Keratinocyte (primary cell): ENCODE data around the gene STX3. TPM values are rescaled to one million over a fixed set of nuclear protein-coding genes. Genes with fewer than 3 reads are reported as not detected.
A peak's percentile ranks its signal among the peaks of the same experiment; 100 is the strongest.

Experiments used
- DNase-seq: peaks from one replicate; pipeline ENCODE4 v3.0.0-alpha.2; 2011; ENCODE audit warnings: low read depth, missing footprints, low spot score
- FAIRE-seq: peaks from 2 replicates; lab custom pipeline; 2011; peaks lifted over from hg19 to GRCh38; lab: Jason Lieb, UNC
- H2AFZ ChIP-seq: 2 replicates; pipeline ENCODE4 v1.6.0; 2012; ENCODE audit warnings: low read length, control low read depth, inconsistent platforms; ENCODE audit not compliant: control insufficient read depth
- H3K27ac ChIP-seq: 2 replicates; pipeline ENCODE4 v1.5.1; 2011; ENCODE audit warnings: low read length; ENCODE audit not compliant: control insufficient read depth, insufficient read depth
- H3K27me3 ChIP-seq: 3 replicates; pipeline ENCODE4 v1.6.0; 2011; ENCODE audit warnings: low read length; ENCODE audit not compliant: control insufficient read depth, insufficient read depth; ENCODE audit errors: extremely low read depth
- H3K36me3 ChIP-seq, 2 experiments: 2 replicates in 1 of 2; 3 replicates in 1 of 2; pipeline ENCODE4 v1.5.1; 2011; ENCODE audit warnings: low read length in 2 of 2, mild to moderate bottlenecking in 1 of 2; ENCODE audit not compliant: control insufficient read depth in 2 of 2, insufficient read depth in 2 of 2; ENCODE audit errors: extremely low read depth in 1 of 2
- H3K4me1 ChIP-seq: 3 replicates; pipeline ENCODE4 v1.5.1; 2011; ENCODE audit warnings: low read length; ENCODE audit not compliant: control insufficient read depth, insufficient read depth; ENCODE audit errors: extremely low read depth
- H3K4me2 ChIP-seq: 3 replicates; pipeline ENCODE4 v1.6.0; 2011; ENCODE audit warnings: low read depth, low read length; ENCODE audit not compliant: control insufficient read depth, insufficient read depth; ENCODE audit errors: extremely low read depth
- H3K4me3 ChIP-seq, 3 experiments: fragments of 200-600 bp in 1 of 3; sonication (generic) in 1 of 3; 2 replicates in 2 of 3; 3 replicates in 1 of 3; pipeline ENCODE4 v1.5.1; 2011 to 2016; ENCODE audit warnings: low read length in 3 of 3, mild to moderate bottlenecking in 3 of 3, control low read depth in 2 of 3, inconsistent platforms in 1 of 3, low read depth in 1 of 3, mixed read lengths in 1 of 3, mixed run types in 1 of 3, moderate library complexity in 1 of 3; ENCODE audit not compliant: control insufficient read depth in 2 of 3, insufficient read depth in 2 of 3; ENCODE audit errors: extremely low read depth in 1 of 3
- H3K79me2 ChIP-seq: 2 replicates; pipeline ENCODE4 v1.6.0; 2012; ENCODE audit warnings: low read length; ENCODE audit not compliant: control insufficient read depth, insufficient read depth
- H3K9ac ChIP-seq: 3 replicates; pipeline ENCODE4 v1.6.0; 2011; ENCODE audit warnings: low read length; ENCODE audit not compliant: control insufficient read depth, insufficient read depth; ENCODE audit errors: extremely low read depth
- H3K9me1 ChIP-seq: 3 replicates; pipeline ENCODE4 v1.6.0; 2011; ENCODE audit warnings: low read length; ENCODE audit not compliant: control insufficient read depth, insufficient read depth; ENCODE audit errors: extremely low read depth
- H3K9me3 ChIP-seq: 2 replicates; pipeline ENCODE4 v1.5.1; 2012; ENCODE audit warnings: low read depth, low read length; ENCODE audit not compliant: control insufficient read depth
- H4K20me1 ChIP-seq: 3 replicates; pipeline ENCODE4 v1.6.0; 2011; ENCODE audit warnings: low read length; ENCODE audit not compliant: control insufficient read depth, insufficient read depth; ENCODE audit errors: extremely low read depth
- EZH2 ChIP-seq: IDR thresholded peaks from one replicate; pipeline ENCODE4 v1.6.1; 2012; ENCODE audit warnings: inconsistent platforms, mild to moderate bottlenecking, low read length, moderate library complexity
- dilution Hi-C: fragments of 300-500 bp; cut with MboI; formaldehyde crosslinking; loops from one replicate; pipeline ENCODE4 v1.7.0; 2020; ENCODE audit warnings: low sequenced_read_pairs; ENCODE audit not compliant: extremely low pct_ligation_motif_present
- polyA plus RNA-seq, 5 experiments: library from polyadenylated mRNA; depleted of rRNA in 3 of 5; stranded (reverse) in 3 of 5; stranded (forward) in 1 of 5; unstranded in 1 of 5; fragments of >200 nt; gene quantifications; 1 replicate in 1 of 5; 2 replicates in 3 of 5; 3 replicates in 1 of 5; pipeline versions ENCODE4 v1.2.1 to v1.2.3, GENCODE V29; 2011 to 2012; ENCODE audit warnings: missing spikeins in 2 of 5, low read depth in 1 of 5, low replicate concordance in 1 of 5
- TF ChIP-seq, protein P1 (sequence below), 3 experiments: IDR thresholded peaks in 1 of 3; conservative IDR thresholded peaks in 1 of 3; optimal IDR thresholded peaks in 1 of 3; 2 replicates in 2 of 3; 3 replicates in 1 of 3; pipeline versions ENCODE3 to v1.5.1; 2011; ENCODE audit warnings: low read length in 3 of 3, mild to moderate bottlenecking in 3 of 3, moderate library complexity in 2 of 3, control low read depth in 1 of 3, inconsistent platforms in 1 of 3; ENCODE audit not compliant: insufficient read depth in 2 of 3; ENCODE audit errors: extremely low read depth in 1 of 3

Gene STX3
- polyA plus RNA-seq, 1 donor (not counting 4 experiments of a cell fraction or from before 2014, with no cell fraction given) = 48.0 TPM

DNA sequence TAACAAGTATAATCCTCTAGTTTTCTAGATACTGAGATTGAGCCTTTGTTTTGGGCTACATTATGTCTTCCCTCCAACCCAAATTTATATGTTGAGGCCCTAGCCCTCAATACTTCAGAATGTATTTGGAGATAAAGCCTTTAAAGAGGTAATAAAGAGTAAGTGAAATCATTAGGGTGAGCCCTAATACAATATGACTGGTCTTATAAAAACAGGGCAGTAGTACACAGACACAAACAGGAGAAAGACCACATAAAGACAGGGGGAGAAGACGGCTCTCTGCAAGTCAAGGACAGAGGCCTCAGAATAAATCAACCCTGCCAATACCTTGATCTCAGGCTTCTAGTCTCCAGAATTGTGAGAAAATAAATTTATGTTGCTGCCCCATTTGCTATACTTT, 47.8 kb upstream of the STX3 start:
- H3K79me2 ChIP-seq = no peaks in the 10 kb centered on the region
- no peaks in the 10 kb centered on the region for H3K9me3 ChIP-seq
- no peaks in the 10 kb centered on the region for H4K20me1 ChIP-seq
- dilution Hi-C loops = no loop called here
- peak overlapping the region; percentile 31 for H3K9ac ChIP-seq
- peak overlapping the region; percentile 76 for H3K27ac ChIP-seq
- peak overlapping the region; percentile 29 for H3K4me2 ChIP-seq
- no peaks in the 10 kb centered on the region for H3K36me3 ChIP-seq
- DNase-seq (no peak), FAIRE-seq (no peak)
- peak overlapping the region in 1 of 3 experiments; percentile 7 for H3K4me3 ChIP-seq
- peak overlapping the region; percentile 16 for H2AFZ ChIP-seq
- H3K27me3 ChIP-seq = no peaks in the 10 kb centered on the region
- TF ChIP-seq, protein P1, sequence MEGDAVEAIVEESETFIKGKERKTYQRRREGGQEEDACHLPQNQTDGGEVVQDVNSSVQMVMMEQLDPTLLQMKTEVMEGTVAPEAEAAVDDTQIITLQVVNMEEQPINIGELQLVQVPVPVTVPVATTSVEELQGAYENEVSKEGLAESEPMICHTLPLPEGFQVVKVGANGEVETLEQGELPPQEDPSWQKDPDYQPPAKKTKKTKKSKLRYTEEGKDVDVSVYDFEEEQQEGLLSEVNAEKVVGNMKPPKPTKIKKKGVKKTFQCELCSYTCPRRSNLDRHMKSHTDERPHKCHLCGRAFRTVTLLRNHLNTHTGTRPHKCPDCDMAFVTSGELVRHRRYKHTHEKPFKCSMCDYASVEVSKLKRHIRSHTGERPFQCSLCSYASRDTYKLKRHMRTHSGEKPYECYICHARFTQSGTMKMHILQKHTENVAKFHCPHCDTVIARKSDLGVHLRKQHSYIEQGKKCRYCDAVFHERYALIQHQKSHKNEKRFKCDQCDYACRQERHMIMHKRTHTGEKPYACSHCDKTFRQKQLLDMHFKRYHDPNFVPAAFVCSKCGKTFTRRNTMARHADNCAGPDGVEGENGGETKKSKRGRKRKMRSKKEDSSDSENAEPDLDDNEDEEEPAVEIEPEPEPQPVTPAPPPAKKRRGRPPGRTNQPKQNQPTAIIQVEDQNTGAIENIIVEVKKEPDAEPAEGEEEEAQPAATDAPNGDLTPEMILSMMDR (optimal IDR thresholded peaks at IDR 0.05 in 1 of 3, IDR thresholded peaks at IDR 0.05 in 1 of 3, conservative IDR thresholded peaks at IDR 0.05 in 1 of 3; ENCODE audit: extremely low read depth in 1 of 3, insufficient read depth in 2 of 3, low read length in 3 of 3) = no peak
- TF ChIP-seq EZH2 = no peak
- no peaks in the 10 kb centered on the region for H3K9me1 ChIP-seq
- peaks cover 41% of the 10 kb centered on the region for H3K4me1 ChIP-seq

DNA sequence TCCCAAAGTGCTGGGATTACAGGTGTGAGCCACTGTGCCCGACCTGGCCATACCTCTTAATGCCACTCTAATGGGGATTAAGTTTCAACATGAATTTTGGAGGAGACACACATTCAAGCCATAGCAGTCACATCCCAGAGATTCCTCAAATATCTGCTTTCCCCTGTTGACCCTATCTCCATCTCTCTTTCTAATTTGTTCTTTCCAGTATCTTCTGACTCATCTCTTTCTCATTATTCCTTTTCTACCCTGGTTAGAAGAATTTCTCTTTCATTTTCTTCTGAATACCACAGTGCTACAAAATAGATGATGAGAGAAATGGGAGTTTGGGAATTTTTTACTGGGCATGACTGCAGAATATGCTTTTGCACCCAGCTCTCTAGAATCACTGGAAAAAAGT, 46.6 kb upstream of the STX3 start:
- peak overlapping the region; percentile 28 for H3K27ac ChIP-seq
- H3K4me2 ChIP-seq = peak overlapping the region; percentile 47

More for the DNA sequence above, 46.6 kb upstream of the STX3 start:
- Histone ChIP-seq H3K4me3 (peak overlapping the region in 2 of 3 experiments; percentile 28 to 48), H3K4me1 (peaks cover 41% of the 10 kb centered on the region), H3K9me3 (no peaks in the 10 kb centered on the region), H3K79me2 (no peaks in the 10 kb centered on the region), H3K9me1 (no peaks in the 10 kb centered on the region), H4K20me1 (no peaks in the 10 kb centered on the region), H3K36me3 (no peaks in the 10 kb centered on the region), H3K9ac (no peak overlapping the region), H2AFZ (no peak overlapping the region), H3K27me3 (no peaks in the 10 kb centered on the region)
- TF ChIP-seq, protein P1 (optimal IDR thresholded peaks at IDR 0.05 in 1 of 3, IDR thresholded peaks at IDR 0.05 in 1 of 3, conservative IDR thresholded peaks at IDR 0.05 in 1 of 3; ENCODE audit: extremely low read depth in 1 of 3, insufficient read depth in 2 of 3, low read length in 3 of 3) = no peak
- TF ChIP-seq EZH2 = no peak
- FAIRE-seq (peak; percentile 13), DNase-seq (peak; percentile 35)
- dilution Hi-C loops = no loop called here
